GM12878 (cell line): ENCODE measurements around the gene COX5A. TPM values are rescaled to one million over a fixed set of nuclear protein-coding genes. Genes with fewer than 3 reads are reported as not detected.
A peak's percentile ranks its signal among the peaks of the same experiment; 100 is the strongest.

ENCODE experiments used
- BACH1 ChIP-seq: fragments of 450-650 bp; IDR thresholded peaks from 2 replicates; pipeline ENCODE4 v1.6.1; 2017; ENCODE audit warnings: mild to moderate bottlenecking, borderline replicate concordance
- BCL3 ChIP-seq: IDR thresholded peaks from 2 replicates; pipeline ENCODE4 v1.6.1; 2011; ENCODE audit warnings: borderline replicate concordance, low read depth, mild to moderate bottlenecking, moderate library complexity, low read length; ENCODE audit not compliant: insufficient read depth, poor library complexity, severe bottlenecking
- CBX5 ChIP-seq: sonication (generic); IDR thresholded peaks from 2 replicates; pipeline ENCODE4 v1.6.1; 2016; ENCODE audit warnings: low read depth, moderate library complexity, mild to moderate bottlenecking, inconsistent platforms
- CTCF ChIP-seq, 3 experiments: IDR thresholded peaks in 2 of 3; conservative IDR thresholded peaks in 1 of 3; 2 replicates each; pipeline ENCODE4 v1.5.1; 2011; ENCODE audit warnings: low read depth in 3 of 3, low read length in 3 of 3, mild to moderate bottlenecking in 3 of 3, control low read depth in 2 of 3, moderate library complexity in 2 of 3, inconsistent platforms in 1 of 3, mixed read lengths in 1 of 3; ENCODE audit not compliant: control insufficient read depth in 2 of 3, insufficient read depth in 1 of 3; ENCODE audit errors: extremely low read depth in 1 of 3
- DPF2 ChIP-seq: fragments of 450-650 bp; IDR thresholded peaks from 2 replicates; pipeline ENCODE4 v1.6.1; 2017; ENCODE audit warnings: mild to moderate bottlenecking
- EED ChIP-seq: sonication (generic); IDR thresholded peaks from 2 replicates; pipeline ENCODE4 v1.6.1; 2016; ENCODE audit warnings: antibody characterized with exemption, low read depth
- GATAD2B ChIP-seq: fragments of 450-650 bp; conservative IDR thresholded peaks from 2 replicates; pipeline ENCODE4 v1.6.1; 2017; ENCODE audit warnings: low read depth, mild to moderate bottlenecking, moderate library complexity
- IKZF1 ChIP-seq: fragments of 450-650 bp; conservative IDR thresholded peaks from 2 replicates; pipeline ENCODE4 v1.6.1; 2017; ENCODE audit warnings: antibody characterized with exemption, mild to moderate bottlenecking
- IKZF2 ChIP-seq, 2 experiments: fragments of 450-650 bp; IDR thresholded peaks; 2 replicates each; pipeline ENCODE4 v1.6.1; 2017; ENCODE audit warnings: mild to moderate bottlenecking in 2 of 2, moderate library complexity in 2 of 2
- KDM1A ChIP-seq: fragments of 200-600 bp; sonication (generic); IDR thresholded peaks from 2 replicates; pipeline ENCODE4 v1.6.1; 2016; ENCODE audit warnings: borderline replicate concordance
- NBN ChIP-seq: fragments of 450-650 bp; IDR thresholded peaks from 2 replicates; pipeline ENCODE4 v1.6.1; 2016
- POLR2AphosphoS5 ChIP-seq: IDR thresholded peaks from 2 replicates; pipeline ENCODE4 v1.6.1; 2011; ENCODE audit warnings: mild to moderate bottlenecking, low read length, inconsistent platforms
- RAD21 ChIP-seq: IDR thresholded peaks from 2 replicates; pipeline ENCODE4 v1.6.1; 2011; ENCODE audit warnings: mild to moderate bottlenecking, low read depth, low read length, moderate library complexity; ENCODE audit not compliant: insufficient read depth
- RCOR1 ChIP-seq: conservative IDR thresholded peaks from 2 replicates; pipeline ENCODE4 v1.6.1; 2012; ENCODE audit warnings: low read depth, low read length, improper control_type of control experiment
- REST ChIP-seq: IDR thresholded peaks from 2 replicates; pipeline ENCODE4 v1.6.1; 2012; ENCODE audit warnings: mild to moderate bottlenecking, low read depth, low read length
- RUNX3 ChIP-seq: IDR thresholded peaks from 2 replicates; pipeline ENCODE4 v1.6.1; 2012; ENCODE audit warnings: low read length, inconsistent platforms
- SKIL ChIP-seq: fragments of 450-650 bp; IDR thresholded peaks from 2 replicates; pipeline ENCODE4 v1.6.1; 2017; ENCODE audit warnings: mild to moderate bottlenecking, low read depth, inconsistent platforms; ENCODE audit not compliant: poor library complexity, severe bottlenecking
- SPI1 ChIP-seq: IDR thresholded peaks from 2 replicates; pipeline ENCODE4 v1.6.1; 2011; ENCODE audit warnings: low read depth, mild to moderate bottlenecking, low read length, moderate library complexity, borderline replicate concordance; ENCODE audit not compliant: insufficient read depth
- STAT1 ChIP-seq: fragments of 450-650 bp; conservative IDR thresholded peaks from 2 replicates; pipeline ENCODE4 v1.6.1; 2014; ENCODE audit warnings: antibody characterized with exemption, mild to moderate bottlenecking
- WRNIP1 ChIP-seq: IDR thresholded peaks from 2 replicates; pipeline ENCODE4 v1.6.1; 2011; ENCODE audit warnings: low read depth, low read length, improper control_type of control experiment, borderline replicate concordance
- ZBED1 ChIP-seq: IDR thresholded peaks from 2 replicates; pipeline ENCODE4 v1.6.1; 2016; ENCODE audit warnings: borderline replicate concordance
- ZNF622 ChIP-seq: fragments of 450-650 bp; IDR thresholded peaks from 2 replicates; pipeline ENCODE4 v1.6.1; 2017; ENCODE audit warnings: mild to moderate bottlenecking, inconsistent platforms
- polyA plus RNA-seq, 11 experiments: library from polyadenylated mRNA; depleted of rRNA in 4 of 11; unstranded in 6 of 11; stranded (reverse) in 5 of 11; fragments of >200 nt; fragmentation: Nextera tagmentation in 4 of 11; fragmentation: Illumina TruSeq in 1 of 11; extraction: Ambion mirVana in 4 of 11; extraction: Trizol in 1 of 11; gene quantifications; 1 replicate in 1 of 11; 2 replicates in 10 of 11; pipeline versions ENCODE4 v1.2.1 to v1.2.3, GENCODE V29; 2011 to 2016; ENCODE audit warnings: inconsistent platforms in 2 of 11, missing spikeins in 2 of 11, low read depth in 1 of 11
- total RNA-seq, 4 experiments: library from RNA; depleted of rRNA in 3 of 4; stranded (reverse); fragments of >200 nt in 3 of 4; fragmentation: Illumina TruSeq in 1 of 4; extraction: Trizol in 1 of 4; gene quantifications; 2 replicates each; pipeline versions ENCODE4 v1.2.1 to v1.2.3, GENCODE V29; 2013 to 2021

COX5A gene
- total and polyA plus RNA-seq, 10 of the 15 experiments (the other 5 are each of a cell fraction or from before 2014, with no cell fraction given): 84.5 to 1,218 (median 392) TPM

- TF ChIP-seq DPF2 (0 out of 2 replicates have a peak, but pooled peaks have one; percentile 39), RCOR1 (0 out of 2 replicates have a peak, but pooled peaks have one; percentile 36), KDM1A (no peak), BACH1 (0 out of 2 replicates have a peak, but pooled peaks have one; percentile 62), IKZF1 (peak; percentile 86), REST (no peak), SKIL (no peak), BCL3 (no peak), RUNX3 (no peak), EED (no peak), ZNF622 (no peak), CBX5 (no peak), IKZF2 (IDR thresholded peaks at IDR 0.05) (no peak; a peak in 1 of 4 replicates), NBN (peak; percentile 83), WRNIP1 (no peak), STAT1 (no peak), ZBED1 (no peak), CTCF (IDR thresholded peaks at IDR 0.05 in 2 of 3, conservative IDR thresholded peaks at IDR 0.05 in 1 of 3; ENCODE audit: control insufficient read depth in 2 of 3, extremely low read depth in 1 of 3, insufficient read depth in 1 of 3, low read depth in 3 of 3, low read length in 3 of 3) (no peak), GATAD2B (peak; percentile 67; the same call in 1 of the 2 replicates), POLR2AphosphoS5 (peak; percentile 90), RAD21 (no peak), SPI1 (no peak)
Measured at GRCh38 chr15:74889883-74890664, 47.8 kb downstream of the COX5A start, which contains the start of gene MPI (continued).
